ENCODE data around the gene ING5. TPM values are rescaled to one million over a fixed set of nuclear protein-coding genes. Genes with fewer than 3 reads are reported as not detected.

The ING5 gene
- total RNA-seq, 2 experiments from 2014 or later, result 37.7 to 41.3 TPM

DNA sequence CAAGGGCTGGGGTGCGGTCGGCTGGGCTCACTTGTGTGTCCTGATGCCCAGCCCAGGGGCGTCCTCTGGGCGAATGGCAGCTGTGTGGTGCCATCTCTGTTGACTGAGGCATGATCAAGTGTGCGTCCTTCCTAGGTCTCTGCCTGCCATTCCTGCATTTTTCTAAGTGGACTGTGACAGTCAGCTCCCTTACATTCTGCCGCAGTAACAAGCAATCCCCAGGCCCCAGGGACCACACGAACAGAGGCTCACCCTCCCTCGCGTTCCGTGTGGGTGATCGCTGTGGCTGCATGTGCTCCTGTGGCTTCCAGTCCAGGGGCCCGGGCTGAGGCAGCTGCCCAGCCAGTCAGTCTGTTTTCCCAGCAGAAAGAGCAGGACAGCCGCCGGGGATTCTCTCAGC is 50.4 kb downstream of the ING5 start:
- ATAC-seq (no peak), DNase-seq (no peak)
- ChIA-PET CTCF (no interaction called here), POLR2A (no interaction called here)
- intact Hi-C loops (cut with micrococcal nuclease), result no loop called here
- H3K9me3 Mint-ChIP-seq, result no peaks in the 10 kb centered on the region
- TF ChIP-seq, protein P1, sequence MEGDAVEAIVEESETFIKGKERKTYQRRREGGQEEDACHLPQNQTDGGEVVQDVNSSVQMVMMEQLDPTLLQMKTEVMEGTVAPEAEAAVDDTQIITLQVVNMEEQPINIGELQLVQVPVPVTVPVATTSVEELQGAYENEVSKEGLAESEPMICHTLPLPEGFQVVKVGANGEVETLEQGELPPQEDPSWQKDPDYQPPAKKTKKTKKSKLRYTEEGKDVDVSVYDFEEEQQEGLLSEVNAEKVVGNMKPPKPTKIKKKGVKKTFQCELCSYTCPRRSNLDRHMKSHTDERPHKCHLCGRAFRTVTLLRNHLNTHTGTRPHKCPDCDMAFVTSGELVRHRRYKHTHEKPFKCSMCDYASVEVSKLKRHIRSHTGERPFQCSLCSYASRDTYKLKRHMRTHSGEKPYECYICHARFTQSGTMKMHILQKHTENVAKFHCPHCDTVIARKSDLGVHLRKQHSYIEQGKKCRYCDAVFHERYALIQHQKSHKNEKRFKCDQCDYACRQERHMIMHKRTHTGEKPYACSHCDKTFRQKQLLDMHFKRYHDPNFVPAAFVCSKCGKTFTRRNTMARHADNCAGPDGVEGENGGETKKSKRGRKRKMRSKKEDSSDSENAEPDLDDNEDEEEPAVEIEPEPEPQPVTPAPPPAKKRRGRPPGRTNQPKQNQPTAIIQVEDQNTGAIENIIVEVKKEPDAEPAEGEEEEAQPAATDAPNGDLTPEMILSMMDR (IDR thresholded peaks at IDR 0.05), result no peak
- peaks cover 14% of the 10 kb centered on the region for H3K36me3 Mint-ChIP-seq (ENCODE audit: low read depth)
- H3K27me3 Mint-ChIP-seq, result no peaks in the 10 kb centered on the region
- no peaks in the 10 kb centered on the region for H3K4me1 Mint-ChIP-seq (ENCODE audit: low read depth)
- H3K27ac Mint-ChIP-seq, result no peak overlapping the region
- no peak overlapping the region for H3K4me3 Mint-ChIP-seq

DNA sequence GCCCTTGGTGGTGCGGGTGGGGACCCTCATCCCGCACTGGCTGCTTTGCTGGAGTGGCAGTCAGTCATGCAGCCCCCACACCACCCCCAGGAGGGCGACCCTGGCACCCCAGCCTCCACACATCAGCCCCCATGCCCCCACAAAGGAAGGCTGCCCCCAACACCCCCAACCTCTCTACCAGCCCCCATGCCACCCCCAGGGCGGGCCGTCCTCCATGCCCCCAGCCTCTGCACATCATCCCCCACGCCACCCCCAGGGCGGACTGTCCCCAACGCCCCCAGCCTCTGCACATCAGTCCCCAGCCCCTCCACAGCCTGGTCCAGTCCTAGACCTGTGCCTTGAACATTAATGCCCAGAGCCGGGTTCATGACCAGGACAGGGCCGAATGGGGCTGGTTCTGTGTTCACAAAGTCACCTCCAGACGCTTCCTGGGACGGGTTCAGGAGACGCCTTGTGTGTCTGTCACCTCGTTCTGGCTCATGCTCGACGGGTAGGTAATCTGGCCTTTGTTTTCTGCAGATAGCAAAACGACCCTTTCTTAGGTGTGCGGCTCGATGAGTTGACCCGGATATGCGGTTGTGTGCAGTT is 50.9 kb downstream of the ING5 start:
- Mint-ChIP-seq H3K4me1 (ENCODE audit: low read depth) (no peaks in the 10 kb centered on the region), H3K9me3 (no peaks in the 10 kb centered on the region), H3K27ac (no peak overlapping the region), H3K27me3 (no peaks in the 10 kb centered on the region), H3K36me3 (ENCODE audit: low read depth) (peaks cover 12% of the 10 kb centered on the region), H3K4me3 (no peak overlapping the region)
- POLR2A ChIA-PET, result no interaction called here
- intact Hi-C loops (cut with micrococcal nuclease), result no loop called here
- TF ChIP-seq, protein P1 (IDR thresholded peaks at IDR 0.05), result no peak
- CTCF ChIA-PET, result no interaction called here
- DNase-seq (no peak), ATAC-seq (no peak)

DNA sequence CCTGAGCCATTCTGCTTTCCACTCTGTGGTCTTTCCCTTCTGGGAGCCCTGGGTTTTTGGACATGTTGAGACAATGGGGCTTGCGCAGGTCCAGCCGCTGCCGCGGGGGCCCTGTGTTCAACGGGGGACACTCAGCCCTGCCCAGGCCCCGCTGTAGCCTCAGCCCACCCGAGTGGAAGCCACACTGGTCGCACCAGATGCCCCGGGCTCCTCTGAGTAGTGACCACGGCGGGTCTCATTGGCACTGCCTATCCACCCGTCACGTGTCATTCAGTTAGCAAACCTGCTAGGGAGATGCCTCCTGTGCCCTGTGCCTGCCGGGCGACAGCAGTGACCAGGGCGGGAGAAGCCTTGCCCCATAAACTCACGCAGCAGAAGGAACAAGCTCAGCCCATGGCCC is 51.7 kb downstream of the ING5 start:
- ChIA-PET CTCF (no interaction called here), POLR2A (no interaction called here)
- H3K4me1 Mint-ChIP-seq (ENCODE audit: low read depth), result no peaks in the 10 kb centered on the region
- peaks cover 14% of the 10 kb centered on the region for H3K36me3 Mint-ChIP-seq (ENCODE audit: low read depth)
- intact Hi-C loops (cut with micrococcal nuclease), result no loop called here
- H3K4me3 Mint-ChIP-seq, result no peak overlapping the region
- H3K9me3 Mint-ChIP-seq, result no peaks in the 10 kb centered on the region
- TF ChIP-seq, protein P1 (IDR thresholded peaks at IDR 0.05), result no peak
- DNase-seq, result no peak
- no peak for ATAC-seq
- no peak overlapping the region for H3K27ac Mint-ChIP-seq
- H3K27me3 Mint-ChIP-seq, result no peaks in the 10 kb centered on the region

DNA sequence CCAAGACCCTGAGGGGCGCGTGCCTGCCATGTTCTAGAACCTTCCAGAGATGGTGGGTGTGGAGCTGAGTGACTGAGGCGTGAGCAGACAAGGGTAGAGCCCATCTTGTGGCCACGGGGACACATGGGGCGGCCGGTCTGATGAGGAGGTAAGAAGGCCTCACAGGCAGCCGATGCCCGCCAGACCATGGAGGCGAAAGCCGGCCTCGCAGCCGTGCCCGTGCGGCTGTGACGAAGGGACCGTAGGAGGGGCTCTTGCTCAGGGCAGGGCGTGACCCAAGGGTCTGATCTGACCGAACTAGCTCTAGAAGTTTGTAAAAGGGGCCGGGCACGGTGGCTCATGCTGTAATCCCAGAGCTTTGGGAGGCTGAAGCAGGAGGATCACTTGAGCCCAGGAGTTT is 52.2 kb downstream of the ING5 start:
- no peaks in the 10 kb centered on the region for H3K9me3 Mint-ChIP-seq
- ChIA-PET CTCF (interaction anchor here (1.0 kb wide), 1 partner anchor 124 kb away, joined by 3 read pairs; no protein-coding TSS in a partner anchor), POLR2A (interaction anchor here (0.9 kb wide), 1 partner anchor 21 kb away, joined by 3 read pairs; no protein-coding TSS in a partner anchor)
- H3K36me3 Mint-ChIP-seq (ENCODE audit: low read depth), result peaks cover 18% of the 10 kb centered on the region
- DNase-seq (no peak), ATAC-seq (no peak)
- H3K27ac Mint-ChIP-seq, result no peak overlapping the region
- H3K27me3 Mint-ChIP-seq, result no peaks in the 10 kb centered on the region
- no peak overlapping the region for H3K4me3 Mint-ChIP-seq
- no peaks in the 10 kb centered on the region for H3K4me1 Mint-ChIP-seq (ENCODE audit: low read depth)
- TF ChIP-seq, protein P1 (IDR thresholded peaks at IDR 0.05), result no peak
- intact Hi-C loops (cut with micrococcal nuclease), result no loop called here

DNA sequence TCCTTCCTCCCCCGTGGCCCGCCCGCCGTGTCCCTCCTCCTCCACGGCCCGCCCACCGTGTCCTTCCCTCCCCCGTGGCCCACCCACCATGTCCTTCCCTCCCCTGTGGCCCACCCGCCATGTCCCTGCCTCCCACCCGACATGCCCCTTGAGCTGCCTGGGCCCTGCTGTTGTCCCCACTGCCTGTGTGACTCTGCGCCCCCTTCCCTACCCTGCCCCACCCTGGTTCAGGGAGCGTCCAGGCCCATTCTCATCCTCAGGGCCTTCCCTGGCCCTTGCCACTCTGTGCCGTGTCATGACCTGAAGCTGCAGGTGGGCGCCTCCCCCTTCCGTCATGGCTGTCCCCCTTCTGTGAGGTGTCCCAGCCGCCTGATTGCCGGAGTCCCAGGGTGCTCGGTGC is 53.3 kb downstream of the ING5 start:
- H3K27ac Mint-ChIP-seq, result no peak overlapping the region
- no peak for ATAC-seq

More for the DNA sequence above, 53.3 kb downstream of the ING5 start:
- Mint-ChIP-seq H3K36me3 (ENCODE audit: low read depth) (peaks cover 23% of the 10 kb centered on the region), H3K4me3 (no peak overlapping the region), H3K9me3 (peaks cover 2% of the 10 kb centered on the region), H3K4me1 (ENCODE audit: low read depth) (no peaks in the 10 kb centered on the region), H3K27me3 (no peaks in the 10 kb centered on the region)
- ChIA-PET POLR2A (no interaction called here), CTCF (interaction anchor here (1.0 kb wide), 1 partner anchor 123 kb away, joined by 3 read pairs; no protein-coding TSS in a partner anchor)
- no peak for DNase-seq
- intact Hi-C loops (cut with micrococcal nuclease), result no loop called here
- TF ChIP-seq, protein P1 (IDR thresholded peaks at IDR 0.05), result no peak

Data from activated CD8-positive, alpha-beta T cell treated with anti-CD3 and anti-CD28 coated beads for 36 hours (primary cell).